ENCODE data around the gene MCOLN1. TPM values are rescaled to one million over a fixed set of nuclear protein-coding genes. Genes with fewer than 3 reads are reported as not detected.

The MCOLN1 gene
- total and polyA plus RNA-seq, 8 donors = 6.9 to 35.4 (median 10.3) TPM

DNA sequence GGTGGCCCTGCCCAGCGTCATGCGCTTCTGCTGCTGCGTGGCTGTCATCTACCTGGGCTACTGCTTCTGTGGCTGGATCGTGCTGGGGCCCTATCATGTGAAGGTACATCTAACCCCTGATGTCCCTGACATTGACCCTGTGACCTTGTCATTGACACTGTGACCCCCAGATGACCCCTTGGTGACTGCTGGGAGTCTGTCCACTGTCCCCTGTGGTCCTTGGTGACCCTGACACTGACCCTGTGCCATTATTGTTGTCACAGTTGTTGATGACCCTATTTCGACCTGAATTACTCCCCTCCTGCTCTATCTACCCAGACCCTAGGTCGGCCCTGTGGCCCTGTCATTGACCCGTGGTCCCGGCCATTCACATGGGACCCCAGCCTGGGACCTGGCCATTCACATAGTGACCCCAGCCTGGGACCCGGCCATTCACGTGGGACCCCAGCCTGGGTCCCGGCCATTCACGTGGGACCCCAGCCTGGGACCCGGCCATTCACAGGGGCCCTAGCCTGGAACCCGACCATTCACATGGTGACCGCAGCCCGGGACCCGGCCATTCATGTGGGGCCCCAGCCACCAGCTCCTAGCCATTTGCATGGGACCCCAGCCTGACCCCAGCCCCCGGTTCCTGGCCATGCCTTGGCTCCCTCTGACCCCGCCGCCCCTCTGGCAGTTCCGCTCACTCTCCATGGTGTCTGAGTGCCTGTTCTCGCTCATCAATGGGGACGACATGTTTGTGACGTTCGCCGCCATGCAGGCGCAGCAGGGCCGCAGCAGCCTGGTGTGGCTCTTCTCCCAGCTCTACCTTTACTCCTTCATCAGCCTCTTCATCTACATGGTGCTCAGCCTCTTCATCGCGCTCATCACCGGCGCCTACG is 7.4 kb downstream of the MCOLN1 start:
- Histone ChIP-seq H3K4me1 (no peaks in the 10 kb centered on the region), H3K27ac (no peak overlapping the region), H3K9me3 (no peaks in the 10 kb centered on the region), H3K36me3 (no peaks in the 10 kb centered on the region), H3K4me3 (no peak overlapping the region), H3K27me3 (no peaks in the 10 kb centered on the region)
- TF ChIP-seq CTCF (IDR thresholded peaks at IDR 0.05) = no peak
- no peak for ATAC-seq
- WGBS, 2 donors = 93 to 94% methylated on average over 33 of the region's 33 CpGs
- no peak for FAIRE-seq
- no peak for DNase-seq
- intact Hi-C loops (cut with DNase I) = no loop called here

- Histone ChIP-seq H3K4me1 (peaks cover 0 to 5% (median 0%) of the 10 kb centered on the region in 3 donors), H3K36me3 (no peaks in the 10 kb centered on the region), H3K9me3 (no peaks in the 10 kb centered on the region), H3K4me3 (peak overlapping the region; percentile 80 to 95 (median 88)), H3K27me3 (no peaks in the 10 kb centered on the region), H3K27ac (peak overlapping the region; percentile 49 to 87 (median 72))
- DNase-seq (peak in 5 of 6 donors; percentile 65 to 83 (median 78)), FAIRE-seq (no peak), ATAC-seq (peak; percentile 2 to 9 (median 8))
- WGBS, 2 donors = 22 to 25% methylated on average over 27 to 30 of the region's 30 CpGs
- TF ChIP-seq CTCF (IDR thresholded peaks at IDR 0.05) = no peak
- intact Hi-C loops (cut with DNase I) = no loop called here
These were observed 11.0 kb downstream of the MCOLN1 start for GRCh38 chr19:7533281-7533885.

DNA sequence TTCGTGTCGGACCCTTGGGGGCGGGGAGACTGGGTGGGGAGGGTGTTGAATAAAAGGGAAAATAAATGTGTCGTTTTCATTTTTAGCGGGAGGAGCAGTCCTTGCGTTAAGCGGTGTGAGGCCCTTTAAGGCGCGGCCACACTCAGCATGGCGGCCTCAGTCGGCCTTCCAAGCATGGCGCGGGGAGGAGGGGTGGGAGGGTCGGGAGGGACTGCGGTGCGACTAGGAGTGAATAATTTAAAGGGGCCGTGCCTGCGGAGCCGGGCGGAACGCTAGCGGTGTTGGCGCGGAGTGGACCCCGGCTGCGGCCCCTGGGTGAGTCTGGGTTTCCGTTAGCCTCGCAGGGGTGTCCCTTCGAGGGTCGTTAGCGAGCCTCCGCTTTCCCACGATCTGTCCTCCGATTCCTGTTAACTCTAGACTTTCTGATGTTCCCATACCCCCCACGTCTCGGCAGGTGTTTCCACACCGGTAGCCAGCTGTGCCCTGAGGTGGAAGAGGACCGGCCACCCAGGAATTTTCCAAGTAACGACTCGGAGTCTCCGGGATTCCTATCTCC is 11.6 kb downstream of the MCOLN1 start:
- DNase-seq (peak; percentile 86 to 94 (median 88)), ATAC-seq (peak; percentile 77 to 82 (median 80)), FAIRE-seq (no peak)
- Histone ChIP-seq H3K36me3 (no peaks in the 10 kb centered on the region), H3K4me3 (peak overlapping the region; percentile 80 to 95 (median 88)), H3K4me1 (peaks cover 0 to 5% (median 0%) of the 10 kb centered on the region in 3 donors), H3K9me3 (no peaks in the 10 kb centered on the region), H3K27ac (peak overlapping the region; percentile 59 to 87 (median 80)), H3K27me3 (no peaks in the 10 kb centered on the region)
- no peak for TF ChIP-seq CTCF (IDR thresholded peaks at IDR 0.05)
- intact Hi-C loops (cut with DNase I) = no loop called here
- WGBS, 2 donors = 1% methylated on average over 41 of the region's 41 CpGs

DNA sequence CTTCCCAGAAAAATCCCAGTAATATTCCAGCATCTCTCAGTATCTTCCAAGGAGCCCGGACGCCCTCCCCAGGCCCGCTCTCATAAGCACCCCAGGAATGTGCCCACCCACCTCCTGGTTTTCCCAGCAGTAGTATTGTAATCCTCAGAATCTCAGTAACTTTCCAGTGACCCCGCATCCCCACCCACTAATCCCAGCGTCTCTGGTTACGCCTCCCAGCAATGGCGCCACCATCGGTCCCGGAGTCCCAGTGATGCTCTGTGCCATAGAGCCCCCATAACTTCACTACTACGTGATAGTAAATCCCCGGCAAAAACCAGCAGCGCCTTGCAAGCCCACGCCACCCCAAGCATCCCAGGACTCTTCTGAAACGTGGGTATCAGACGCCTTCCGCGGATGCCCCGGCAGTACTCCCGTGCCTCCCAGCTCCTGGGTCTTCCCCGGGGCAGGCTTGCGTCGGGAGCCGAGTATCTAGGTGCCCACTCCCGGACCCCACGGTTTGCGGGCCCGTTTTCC is 12.2 kb downstream of the MCOLN1 start:
- Histone ChIP-seq H3K27me3 (no peaks in the 10 kb centered on the region), H3K9me3 (no peaks in the 10 kb centered on the region), H3K4me1 (peaks cover 0 to 5% (median 0%) of the 10 kb centered on the region in 3 donors), H3K36me3 (no peaks in the 10 kb centered on the region), H3K27ac (peak overlapping the region; percentile 59 to 87 (median 80)), H3K4me3 (peak overlapping the region; percentile 80 to 95 (median 88))
- WGBS, 2 donors = 0% methylated on average over 27 of the region's 27 CpGs
- DNase-seq (peak in 4 of 6 donors; percentile 40 to 63 (median 58)), ATAC-seq (peak; percentile 42 to 59 (median 55)), FAIRE-seq (no peak)
- TF ChIP-seq CTCF (IDR thresholded peaks at IDR 0.05) = no peak
- intact Hi-C loops (cut with DNase I) = no loop called here

All from pancreas (tissue), 10 donors.